Thymus (tissue), 11 donors: Measurements from ENCODE around the gene RARA. TPM values are rescaled to one million over a fixed set of nuclear protein-coding genes. Genes with fewer than 3 reads are reported as not detected.
"Not testable (repeated sequence)": the region's sequence is repeated elsewhere in the genome, so short reads cannot be mapped to it uniquely, and the experiment has no call there.

Source experiments
- DNase-seq, 9 donors: peaks; one replicate each; pipeline ENCODE4 v3.0.0-alpha.2; 2013; ENCODE audit warnings: low spot score in 9 of 9, low read depth in 6 of 9, missing footprints in 1 of 9
- H3K27ac ChIP-seq, 2 donors: one replicate each; pipeline ENCODE4 v1.5.1; 2013; ENCODE audit warnings: control low read depth in 1 of 2, low read depth in 1 of 2, low read length in 1 of 2, mild to moderate bottlenecking in 1 of 2, moderate library complexity in 1 of 2
- H3K27me3 ChIP-seq, 2 donors: one replicate each; pipeline ENCODE4 v1.5.1; 2013; ENCODE audit warnings: low read length in 1 of 2; ENCODE audit not compliant: control insufficient read depth in 2 of 2, insufficient read depth in 1 of 2
- H3K36me3 ChIP-seq, 2 donors: one replicate each; pipeline ENCODE4 v1.5.1; 2013; ENCODE audit warnings: low read length in 1 of 2, mild to moderate bottlenecking in 1 of 2, moderate library complexity in 1 of 2; ENCODE audit not compliant: control insufficient read depth in 2 of 2, insufficient read depth in 2 of 2
- H3K4me1 ChIP-seq, 2 donors: one replicate each; pipeline ENCODE4 v1.5.1; 2013; ENCODE audit warnings: low read length in 2 of 2; ENCODE audit not compliant: control insufficient read depth in 2 of 2, insufficient read depth in 2 of 2
- H3K4me3 ChIP-seq, 2 donors: one replicate each; pipeline ENCODE4 v1.5.1; 2013; ENCODE audit warnings: low read length in 2 of 2, control low read depth in 1 of 2, mild to moderate bottlenecking in 1 of 2
- H3K9me3 ChIP-seq, 2 donors: one replicate each; pipeline ENCODE4 v1.5.1; 2013; ENCODE audit warnings: low read length in 1 of 2, mild to moderate bottlenecking in 1 of 2; ENCODE audit not compliant: control insufficient read depth in 2 of 2, insufficient read depth in 1 of 2
- WGBS: extraction: QIAGEN DNeasy Blood & Tissue Kit; methylation state at CpG from one replicate; pipeline ENCODE4 v1.1.7; 2013; 5-methylcytosine and 5-hydroxymethylcytosine counted together
- polyA plus RNA-seq: library from polyadenylated mRNA; stranded (reverse); fragments of 200-250 nt; gene quantifications from one replicate; pipeline ENCODE4 v1.2.3, GENCODE V29; 2013
- total RNA-seq: library from RNA; stranded (reverse); fragments of 120-200 nt; gene quantifications from one replicate; pipeline ENCODE4 v1.2.4, GENCODE V29; 2013
- donor health status: healthy.

The RARA gene
- total and polyA plus RNA-seq, 2 donors = 5.8 to 17.1 TPM

DNA sequence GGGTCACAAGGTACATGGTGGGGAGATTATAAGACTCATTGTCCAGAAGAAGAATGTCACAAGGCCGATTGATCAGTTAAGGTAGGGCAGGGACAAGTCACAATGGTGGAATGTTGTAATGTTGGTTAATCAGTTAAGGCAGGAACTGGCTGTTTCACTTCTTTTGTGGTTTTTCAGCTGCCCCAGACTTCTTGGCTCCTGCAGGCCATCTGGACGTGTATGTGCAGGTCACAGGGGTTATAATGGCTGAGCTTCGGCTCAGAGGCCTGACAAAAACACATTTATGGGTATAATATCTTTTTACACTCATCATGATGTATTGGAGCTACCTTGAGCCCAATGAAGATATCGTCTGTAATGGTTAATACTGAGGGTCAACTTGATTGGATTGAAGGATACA, 63.7 kb downstream of the RARA start:
- DNase-seq, H3K36me3 ChIP-seq, H3K27ac ChIP-seq, H3K4me3 ChIP-seq, H3K9me3 ChIP-seq, H3K4me1 ChIP-seq, H3K27me3 ChIP-seq: not testable (repeated sequence)
- WGBS = 80% methylated on average over 4 of the region's 4 CpGs

DNA sequence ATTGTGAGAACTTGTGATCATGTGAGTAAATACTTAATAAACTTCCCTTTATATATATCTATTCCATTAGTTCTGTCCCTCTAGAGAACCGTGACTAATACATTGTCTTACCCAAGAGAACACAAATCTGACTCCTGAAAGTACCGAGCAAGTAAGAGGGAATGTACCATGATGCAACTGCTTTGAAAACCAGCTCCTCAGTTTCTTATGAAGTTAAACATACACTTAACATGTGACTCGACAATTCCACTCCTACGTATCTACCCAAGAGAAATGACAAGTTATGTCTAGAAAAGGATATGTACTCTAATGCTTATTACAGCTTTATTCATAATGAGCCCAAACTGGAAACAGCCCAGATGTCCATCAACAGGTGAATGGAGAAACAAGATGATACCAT, 64.3 kb downstream of the RARA start:
- no peaks in the 10 kb centered on the region for H3K27me3 ChIP-seq
- H3K4me1 ChIP-seq = no peaks in the 10 kb centered on the region
- WGBS = 93% methylated on average over 4 of the region's 4 CpGs
- H3K27ac ChIP-seq = no peak overlapping the region
- H3K36me3 ChIP-seq = no peaks in the 10 kb centered on the region
- H3K9me3 ChIP-seq = peaks cover 0 to 5% of the 10 kb centered on the region in 2 donors
- H3K4me3 ChIP-seq = no peak overlapping the region
- DNase-seq = no peak

DNA sequence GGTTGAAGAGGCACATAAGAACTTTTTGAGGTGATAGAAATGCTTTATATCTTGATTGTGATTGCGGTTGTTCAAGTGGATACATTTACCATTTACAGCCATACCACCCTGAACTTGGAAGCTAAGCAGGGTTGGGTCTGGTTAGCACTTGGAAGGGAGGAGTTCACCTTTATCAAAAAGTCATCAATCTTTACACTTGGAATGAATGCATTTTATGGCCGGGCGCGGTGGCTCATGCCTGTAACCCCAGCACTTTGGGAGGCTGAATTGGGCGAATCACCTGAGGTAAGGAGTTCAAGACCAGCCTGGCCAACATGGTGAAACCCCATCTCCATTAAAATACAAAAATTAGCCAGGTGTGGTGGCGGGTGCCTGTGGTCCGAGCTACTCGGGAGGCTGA, 65.0 kb downstream of the RARA start:
- Histone ChIP-seq H3K27me3 (no peaks in the 10 kb centered on the region), H3K4me1 (no peaks in the 10 kb centered on the region), H3K27ac (no peak overlapping the region), H3K4me3 (no peak overlapping the region), H3K36me3 (no peaks in the 10 kb centered on the region), H3K9me3 (peaks cover 0 to 5% of the 10 kb centered on the region in 2 donors)
- 98% methylated on average over 8 of the region's 8 CpGs for WGBS
- DNase-seq = no peak

DNA sequence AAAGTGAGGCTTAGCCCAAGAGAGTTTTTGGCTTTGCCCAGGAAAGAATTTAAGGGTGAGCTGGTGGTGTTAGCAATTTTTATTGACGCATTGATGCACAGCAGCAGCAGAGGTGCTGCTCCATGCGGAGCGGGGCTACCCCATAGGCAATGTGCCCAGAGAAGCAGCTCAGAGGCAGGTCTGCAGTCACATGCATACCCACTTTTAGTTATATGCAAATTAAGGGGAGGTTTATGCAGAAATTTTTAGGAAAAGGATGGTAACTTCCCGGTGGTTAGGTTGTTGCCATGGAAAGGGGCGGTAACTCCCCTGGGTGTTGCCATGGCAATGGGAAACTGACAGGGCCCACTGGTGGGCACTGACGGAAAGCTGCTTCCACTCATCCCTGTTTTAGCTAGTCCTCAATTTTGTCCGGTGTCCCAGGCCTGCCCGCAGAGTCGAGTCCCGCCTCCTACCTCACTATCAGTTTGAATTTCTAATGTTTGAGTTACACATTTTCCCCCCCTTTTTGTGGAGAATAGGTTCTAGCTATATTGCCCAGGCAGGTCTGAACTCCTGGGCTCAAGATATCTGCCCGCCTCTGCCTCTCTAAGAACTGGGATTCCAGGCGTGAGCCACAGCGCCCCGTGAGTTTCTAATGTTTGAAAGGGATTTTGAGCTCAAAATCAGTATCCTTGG, 66.0 kb downstream of the RARA start:
- DNase-seq = no peak
- 97% methylated on average over 14 of the region's 14 CpGs for WGBS
- H3K27me3 ChIP-seq = no peaks in the 10 kb centered on the region
- no peak overlapping the region for H3K4me3 ChIP-seq
- no peaks in the 10 kb centered on the region for H3K4me1 ChIP-seq
- H3K36me3 ChIP-seq = no peaks in the 10 kb centered on the region
- H3K9me3 ChIP-seq = peaks cover 0 to 5% of the 10 kb centered on the region in 2 donors
- H3K27ac ChIP-seq = no peak overlapping the region

DNA sequence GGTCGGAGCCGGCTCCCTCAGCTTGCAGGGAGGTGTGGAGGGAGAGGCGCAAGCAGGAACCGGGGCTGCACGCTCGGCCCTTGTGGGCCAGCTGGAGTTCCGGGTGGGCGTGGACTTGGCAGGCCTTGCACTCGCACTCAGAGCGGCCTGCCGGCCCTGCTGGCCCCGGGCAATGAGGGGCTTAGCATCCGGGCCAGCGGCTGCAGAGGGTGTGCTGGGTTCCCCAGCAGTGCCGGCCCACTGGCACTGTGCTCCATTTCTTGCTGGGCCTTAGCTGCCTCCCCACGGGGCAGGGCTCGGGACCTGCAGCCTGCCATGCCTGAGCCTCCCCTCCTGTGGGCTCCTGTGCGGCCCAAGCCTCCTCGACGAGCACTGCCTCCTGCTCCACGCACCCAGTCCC, 66.8 kb downstream of the RARA start:
- DNase-seq, H3K27me3 ChIP-seq, H3K36me3 ChIP-seq, H3K27ac ChIP-seq, H3K4me1 ChIP-seq, H3K4me3 ChIP-seq, H3K9me3 ChIP-seq: not testable (repeated sequence)
- 98% methylated on average over 21 of the region's 21 CpGs for WGBS

DNA sequence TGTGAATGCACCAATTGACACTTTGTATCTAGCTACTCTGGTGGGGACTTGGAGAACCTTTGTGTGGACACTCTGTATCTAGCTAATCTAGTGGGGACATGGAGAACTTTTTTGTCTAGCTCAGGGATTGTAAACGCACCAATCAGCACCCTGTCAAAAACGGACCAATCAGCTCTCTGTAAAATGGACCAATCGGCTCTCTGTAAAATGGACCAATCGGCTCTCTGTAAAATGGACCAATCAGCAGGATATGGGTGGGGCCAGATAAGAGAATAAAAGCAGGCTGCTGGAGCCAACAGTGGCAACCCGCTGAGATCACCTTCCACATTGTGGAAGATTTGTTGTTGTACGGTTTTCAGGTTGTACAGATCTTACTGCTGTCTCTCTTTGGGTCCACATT, 67.6 kb downstream of the RARA start:
- not testable (repeated sequence) for DNase-seq, H3K36me3 ChIP-seq, H3K27me3 ChIP-seq, H3K9me3 ChIP-seq, H3K4me3 ChIP-seq, H3K27ac ChIP-seq, H3K4me1 ChIP-seq
- 85% methylated on average over 6 of the region's 6 CpGs for WGBS

DNA sequence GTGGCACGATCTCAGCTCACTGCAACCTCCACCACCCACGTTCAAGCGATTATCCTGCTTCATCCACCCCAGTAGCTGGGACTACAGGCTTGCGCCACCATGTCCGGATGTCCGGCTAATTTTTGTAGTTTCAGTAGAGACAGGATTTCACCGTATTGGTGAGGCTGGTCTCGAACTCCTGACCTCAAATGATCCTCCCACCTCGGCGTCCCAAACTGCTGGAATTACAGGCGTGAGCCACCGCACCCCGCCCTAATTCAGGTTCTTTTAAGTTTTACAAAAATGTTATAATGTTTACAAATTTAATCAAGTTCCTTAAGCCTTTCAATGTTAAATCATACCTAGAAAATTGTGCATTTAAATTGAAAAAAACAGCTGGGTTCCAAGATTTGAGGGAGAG, 68.9 kb downstream of the RARA start:
- H3K4me1 ChIP-seq = no peaks in the 10 kb centered on the region
- no peak overlapping the region for H3K27ac ChIP-seq
- no peak overlapping the region for H3K4me3 ChIP-seq
- 98% methylated on average over 13 of the region's 13 CpGs for WGBS
- H3K9me3 ChIP-seq = no peaks in the 10 kb centered on the region
- no peaks in the 10 kb centered on the region for H3K27me3 ChIP-seq
- DNase-seq = no peak
- no peaks in the 10 kb centered on the region for H3K36me3 ChIP-seq

DNA sequence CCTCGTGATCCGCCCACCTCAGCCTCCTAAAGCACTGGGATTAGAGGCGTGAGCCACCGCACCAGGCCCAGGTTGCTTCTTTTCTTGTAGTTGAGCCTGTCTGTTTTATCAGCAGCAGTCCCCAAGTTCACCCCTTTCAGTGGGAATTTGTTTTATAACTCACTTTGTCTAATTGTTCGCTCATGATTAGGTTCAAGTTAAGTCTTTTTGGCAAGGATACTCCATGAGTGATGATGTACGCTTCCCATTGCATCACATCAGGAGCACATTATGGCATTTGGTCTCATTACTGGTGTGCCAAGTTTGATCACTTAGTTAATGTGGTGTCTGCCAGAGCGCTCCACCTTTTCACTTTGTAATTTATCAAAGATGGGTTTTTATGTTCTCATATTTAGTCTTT, 70.0 kb downstream of the RARA start:
- DNase-seq = no peak
- H3K36me3 ChIP-seq = peaks cover 0 to 2% of the 10 kb centered on the region in 2 donors
- no peaks in the 10 kb centered on the region for H3K4me1 ChIP-seq
- H3K27ac ChIP-seq = no peak overlapping the region
- 98% methylated on average over 7 of the region's 7 CpGs for WGBS
- no peaks in the 10 kb centered on the region for H3K27me3 ChIP-seq
- H3K9me3 ChIP-seq = no peaks in the 10 kb centered on the region
- no peak overlapping the region for H3K4me3 ChIP-seq

DNA sequence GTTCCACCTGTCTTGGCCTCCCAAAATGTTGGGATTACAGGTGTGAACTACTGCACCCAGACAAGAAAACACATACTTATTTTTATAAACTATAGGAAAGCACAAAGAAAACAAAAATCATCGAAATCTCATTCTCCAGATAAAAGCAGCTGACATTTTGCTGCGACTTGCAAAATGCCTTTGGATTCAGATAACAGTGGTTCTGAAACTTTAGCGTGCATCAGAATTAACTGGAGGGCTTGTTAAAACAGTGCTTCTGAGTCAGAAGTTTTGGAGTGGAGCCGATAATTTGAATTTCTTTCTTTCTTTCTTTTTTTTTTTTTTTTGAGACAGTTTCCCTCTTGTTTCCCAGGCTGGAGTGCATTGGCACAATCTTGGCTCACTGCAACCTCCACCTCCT, 73.3 kb downstream of the RARA start:
- 96% methylated on average over 4 of the region's 4 CpGs for WGBS

More for the DNA sequence above, 73.3 kb downstream of the RARA start:
- no peak overlapping the region for H3K27ac ChIP-seq
- H3K36me3 ChIP-seq = peaks cover 7 to 18% of the 10 kb centered on the region in 2 donors
- H3K9me3 ChIP-seq = no peaks in the 10 kb centered on the region
- no peaks in the 10 kb centered on the region for H3K27me3 ChIP-seq
- H3K4me3 ChIP-seq = no peak overlapping the region
- no peaks in the 10 kb centered on the region for H3K4me1 ChIP-seq
- no peak for DNase-seq
